HG03025 (cell line): Measurements from ENCODE around the gene TP53TG5.
"Not testable (repeated sequence)": the region's sequence is repeated elsewhere in the genome, so short reads cannot be mapped to it uniquely, and the experiment has no call there.

ENCODE experiments used
- ATAC-seq: cut with Tn5 transposase; IDR thresholded peaks from one replicate; pipeline ENCODE4 v1.9.1; 2021; ENCODE audit warnings: mild to moderate bottlenecking, moderate library complexity; ENCODE audit not compliant: unreplicated experiment, low FRiP score

Gene TP53TG5

DNA sequence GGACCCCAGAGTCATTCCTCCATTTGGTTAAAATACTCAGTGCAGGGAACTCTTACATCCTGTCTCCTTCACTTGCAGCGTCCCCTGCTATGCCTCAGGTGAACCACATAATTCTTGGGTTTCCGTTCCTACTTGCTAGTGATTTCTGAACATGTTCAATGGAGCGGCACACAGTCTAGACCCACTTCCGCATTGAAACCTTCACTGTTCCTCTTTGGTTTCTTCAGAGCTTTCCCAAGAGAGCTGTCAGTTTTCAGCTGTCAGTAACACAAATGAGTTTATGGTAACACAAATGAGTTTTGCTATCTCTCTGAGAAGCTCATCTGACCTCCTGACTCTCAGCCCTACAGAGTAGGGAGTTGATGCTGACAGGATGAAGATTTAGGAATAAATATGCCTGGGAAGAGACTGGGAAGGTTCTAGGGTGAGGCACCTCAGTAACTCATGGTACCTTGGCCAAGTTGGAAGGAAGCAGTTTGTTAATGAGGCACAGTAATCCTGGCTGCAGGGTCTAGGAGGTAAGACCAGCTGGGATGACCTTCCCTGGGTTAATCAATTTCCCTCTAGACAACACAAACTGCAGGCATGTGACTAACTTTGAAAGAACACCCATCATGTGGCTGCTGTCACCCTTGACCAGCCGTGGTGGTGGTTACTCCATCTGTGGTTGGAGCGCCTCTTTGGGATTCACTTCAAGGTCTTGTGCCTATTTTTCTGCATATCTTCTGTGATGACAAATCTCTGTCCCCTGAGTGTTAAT is 9.7 kb downstream of the TP53TG5 start:
- peak; percentile 66 for ATAC-seq

DNA sequence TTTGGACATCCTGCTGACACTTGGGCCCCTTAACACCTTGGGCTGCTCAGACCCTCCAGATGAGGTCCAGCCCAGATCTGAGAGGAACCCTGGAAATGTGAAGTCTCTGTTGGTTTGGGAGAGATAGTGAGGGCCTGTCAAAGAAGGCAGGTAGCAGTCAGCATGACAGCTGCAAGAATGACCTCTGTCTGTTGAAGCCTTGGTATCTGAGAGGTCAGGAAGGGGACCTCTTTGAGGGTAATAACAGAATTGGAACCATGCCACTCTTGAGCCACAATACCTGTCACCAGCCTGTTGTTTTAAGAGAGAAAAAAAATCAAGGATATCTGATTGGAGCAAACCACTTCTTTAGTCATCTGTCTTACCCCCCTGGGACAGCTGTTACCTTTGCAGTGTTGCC is 11.0 kb downstream of the TP53TG5 start:
- ATAC-seq = no peak

- ATAC-seq = no peak
Measured at GRCh38 chr20:45366631-45367030, 11.5 kb downstream of the TP53TG5 start.

- no peak for ATAC-seq
Measured at GRCh38 chr20:45366192-45366591, 11.9 kb downstream of the TP53TG5 start.

GRCh38 chr20:45365444-45365970 is 12.6 kb downstream of the TP53TG5 start:
- ATAC-seq = no peak

DNA sequence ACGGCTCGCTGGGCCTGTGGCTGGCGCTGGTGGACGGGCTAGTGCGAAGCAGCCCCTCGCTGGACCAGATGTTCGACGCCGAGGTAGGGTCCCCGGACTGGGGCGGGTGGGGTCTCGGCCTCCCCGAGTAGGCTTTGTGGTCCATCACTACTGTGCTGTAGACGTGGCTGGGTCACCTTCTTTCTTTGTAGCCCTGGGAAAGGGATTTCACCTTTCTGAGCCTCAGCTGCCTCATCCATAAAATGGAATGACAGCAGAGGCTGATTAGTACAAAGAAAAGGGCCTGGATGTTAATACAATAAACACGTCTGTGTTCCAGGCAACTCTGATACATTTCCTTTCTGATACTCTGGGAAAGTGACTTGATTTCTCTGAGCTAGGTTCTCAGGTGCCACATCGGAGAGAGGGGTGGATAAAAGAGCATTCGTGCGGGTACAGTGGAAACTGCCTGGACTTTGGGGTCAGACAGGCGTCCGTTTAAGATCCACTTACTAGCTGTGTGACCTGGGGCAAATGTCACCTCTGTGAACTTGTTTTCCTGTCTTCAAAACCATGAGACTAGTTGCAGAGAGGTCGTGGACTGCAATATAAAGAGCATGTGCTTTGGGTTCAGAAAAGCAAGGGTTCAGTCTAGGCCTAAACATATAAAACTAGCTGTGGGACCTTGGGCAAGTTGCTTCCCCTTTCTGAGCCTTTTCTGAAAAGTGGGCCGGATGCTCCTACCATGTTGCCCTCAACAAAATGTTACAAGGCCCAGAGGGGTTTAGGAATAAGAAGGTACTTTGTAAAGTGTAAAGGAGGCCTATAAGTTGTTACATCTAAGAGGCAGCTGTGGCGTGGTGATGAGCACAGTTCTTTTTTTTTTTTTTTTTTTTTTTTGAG is 14.3 kb downstream of the TP53TG5 start:
- ATAC-seq = no peak

DNA sequence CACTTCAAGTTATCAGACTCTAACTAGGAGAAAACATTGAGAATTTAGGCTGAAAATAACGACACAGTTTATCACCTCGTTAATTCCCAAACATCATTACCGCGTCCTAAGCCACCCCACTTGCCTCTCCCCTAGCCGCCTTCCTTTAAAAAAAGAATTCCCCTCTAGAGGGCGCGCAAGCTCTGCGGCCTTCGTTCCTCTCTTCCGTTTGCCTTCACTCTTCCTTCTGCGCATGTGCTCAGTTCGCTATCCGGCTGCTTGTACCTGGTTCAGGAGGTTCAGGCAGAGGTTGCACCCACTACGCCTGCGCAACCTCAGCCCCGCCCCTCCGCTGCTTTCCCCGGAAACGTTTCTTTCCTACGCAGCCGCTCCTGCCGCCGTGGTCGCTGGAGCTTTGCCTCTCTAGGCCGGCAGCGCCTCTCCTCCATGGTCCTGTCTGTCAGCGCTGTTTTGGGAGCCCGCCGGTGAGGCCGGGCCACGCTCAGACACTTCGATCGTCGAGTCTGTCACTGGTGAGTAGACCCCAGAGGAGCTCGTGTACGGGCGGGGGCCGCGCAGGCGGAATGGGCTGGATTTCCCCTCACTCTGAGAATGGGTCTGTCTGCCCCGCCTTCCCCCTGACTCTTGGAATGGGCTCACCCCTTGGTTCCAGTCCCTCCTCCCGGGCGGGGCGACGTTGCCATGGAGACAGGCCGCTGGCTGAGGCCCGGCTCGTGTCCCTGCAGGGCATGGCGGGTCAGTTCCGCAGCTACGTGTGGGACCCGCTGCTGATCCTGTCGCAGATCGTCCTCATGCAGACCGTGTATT is 15.1 kb downstream of the TP53TG5 start, which contains the start of gene SYS1:
Gene SYS1 (plus strand): TSS at position 353 of the 807 bp plus-strand sequence. CDS start 376 bp downstream, at position 729.
- peak; percentile 77 for ATAC-seq

GRCh38 chr20:45361793-45362192 is 16.3 kb downstream of the TP53TG5 start:
- no peak for ATAC-seq

DNA sequence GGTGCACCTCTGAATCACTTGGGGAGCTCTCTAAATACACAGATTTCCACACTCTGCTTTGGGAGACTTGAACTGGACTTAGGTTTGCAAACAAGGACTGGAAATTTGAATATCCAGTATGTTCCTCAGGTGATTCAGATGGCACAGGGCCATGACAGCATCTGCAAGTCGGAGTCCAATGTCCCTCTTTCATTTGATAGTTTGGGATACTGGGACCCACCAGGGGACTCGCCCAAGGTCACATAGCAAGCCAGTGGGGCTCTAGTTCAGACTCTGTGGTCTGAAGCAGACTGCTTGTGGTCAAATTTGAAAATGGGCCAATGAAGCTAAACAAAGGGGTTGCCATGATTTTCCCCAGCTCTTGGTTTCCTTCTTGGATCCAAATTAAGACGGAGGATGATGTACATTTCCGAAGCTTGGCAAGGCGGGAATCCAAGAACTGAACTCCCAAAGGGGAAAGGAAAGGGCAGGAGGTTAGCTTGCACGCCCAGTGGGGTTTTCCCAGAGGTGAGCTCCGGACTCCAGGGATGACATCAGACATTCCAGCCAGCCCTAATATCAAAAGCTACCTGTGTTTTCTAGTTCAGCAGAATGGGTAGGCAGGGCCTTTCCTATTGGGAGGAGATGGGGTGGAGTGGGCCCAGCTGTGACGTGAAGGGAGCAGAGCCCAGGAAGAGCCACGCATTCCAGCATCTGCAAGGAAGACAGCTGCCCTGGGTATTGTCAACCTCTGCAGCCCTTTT is 18.5 kb downstream of the TP53TG5 start:
- no peak for ATAC-seq

- no peak for ATAC-seq
Measured at GRCh38 chr20:45359069-45359405, 19.1 kb downstream of the TP53TG5 start.

GRCh38 chr20:45358282-45359068 is 19.6 kb downstream of the TP53TG5 start:
- ATAC-seq = no peak

DNA sequence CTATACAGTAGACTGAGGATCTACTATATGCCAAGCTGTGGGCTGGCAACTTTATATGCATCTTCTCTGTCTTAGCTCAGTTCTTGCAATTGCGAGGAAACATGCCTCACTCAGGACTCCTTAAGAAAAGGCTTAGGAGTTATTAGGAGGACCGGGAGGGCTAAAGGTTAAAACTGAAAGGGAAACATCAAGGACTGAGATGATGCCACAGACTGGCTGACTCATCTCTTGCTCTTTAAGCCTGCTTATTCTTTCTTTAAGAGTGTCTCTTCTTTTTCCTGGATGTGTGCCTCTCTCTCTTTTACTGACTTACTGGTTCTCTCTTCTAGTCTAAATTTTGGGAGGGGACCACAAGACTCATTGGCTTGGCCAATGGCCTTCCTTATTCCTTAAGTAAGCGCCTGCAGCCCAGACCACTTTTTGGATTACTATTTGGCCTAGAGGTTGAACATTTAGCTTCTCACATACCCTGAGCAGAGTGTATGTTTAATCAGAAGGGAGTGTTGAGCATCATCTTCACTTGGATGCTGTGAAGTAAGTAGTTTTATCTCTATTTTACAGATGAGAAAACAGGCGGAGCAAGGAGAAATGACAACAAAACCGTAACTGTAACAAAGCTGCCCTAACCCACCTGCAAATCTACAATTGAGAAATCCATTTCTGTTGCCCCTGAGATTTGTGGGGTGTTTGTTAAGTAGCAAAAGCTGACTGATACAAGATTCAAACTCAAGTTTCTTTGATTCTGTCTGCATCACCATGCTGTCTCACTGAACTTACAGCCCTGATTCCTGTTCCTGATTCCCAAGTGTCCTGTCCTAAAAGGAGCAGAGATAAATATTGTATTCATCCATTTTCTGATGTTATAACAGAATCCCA is 22.7 kb downstream of the TP53TG5 start:
- no peak for ATAC-seq

GRCh38 chr20:45354423-45355208 is 23.5 kb downstream of the TP53TG5 start:
- ATAC-seq = no peak

GRCh38 chr20:45353746-45354145 is 24.4 kb downstream of the TP53TG5 start:
- no peak for ATAC-seq

DNA sequence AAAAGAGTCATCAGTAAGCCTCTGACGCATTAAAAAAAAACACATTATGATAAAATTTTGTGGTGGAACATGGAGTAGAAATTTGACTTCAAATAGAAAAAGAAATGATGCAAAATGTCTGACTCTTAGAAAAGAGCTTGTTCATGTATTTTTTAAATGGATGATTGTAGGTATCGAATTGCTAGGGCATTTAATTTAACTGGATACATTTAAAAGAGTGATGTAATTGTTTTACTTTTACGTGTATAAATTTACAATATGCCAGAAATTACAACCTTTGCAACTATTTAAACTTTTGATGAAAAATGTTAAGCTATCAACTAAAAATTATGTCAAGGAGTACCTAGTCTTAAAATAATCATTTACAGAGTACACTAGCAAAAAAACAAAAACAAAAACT is 25.4 kb downstream of the TP53TG5 start:
- ATAC-seq = no peak

DNA sequence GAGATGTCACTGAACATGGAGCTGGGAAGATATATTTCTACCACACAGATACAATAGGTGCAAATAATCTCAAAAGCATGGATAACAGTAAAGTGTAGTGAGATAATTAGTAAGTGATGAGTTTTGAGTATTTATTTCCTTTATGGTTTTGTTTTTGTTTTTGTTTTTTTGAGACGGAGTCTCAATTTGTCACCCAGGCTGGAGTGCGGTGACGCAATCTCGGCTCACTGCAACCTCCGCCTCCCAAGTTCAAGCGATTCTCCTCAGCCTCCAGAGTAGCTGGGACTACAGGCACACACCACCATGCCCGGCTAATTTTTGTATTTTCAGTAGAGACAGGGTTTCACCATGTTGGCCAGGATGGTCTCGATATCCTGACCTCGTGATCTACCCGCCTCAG is 27.3 kb downstream of the TP53TG5 start:
- ATAC-seq = not testable (repeated sequence)

- no peak for ATAC-seq
Measured at GRCh38 chr20:45350217-45350616, 27.9 kb downstream of the TP53TG5 start.
